Left cardiac atrium (tissue), 4 donors: ENCODE measurements around the gene CORO2A. TPM values are rescaled to one million over a fixed set of nuclear protein-coding genes. Genes with fewer than 3 reads are reported as not detected.
A peak's percentile ranks its signal among the peaks of the same experiment; 100 is the strongest.

Experiments used
- ATAC-seq, 2 donors: fragments of 200-7000 bp; cut with Tn5 transposase; one replicate each; pipeline ENCODE4 v1.9.1; 2020; ENCODE audit warnings: mild to moderate bottlenecking in 2 of 2, moderate library complexity in 2 of 2
- DNase-seq: peaks from one replicate; pipeline ENCODE4 v3.0.0-alpha.2; 2020
- intact Hi-C, 2 donors: fragments of 100-400 bp; cut with DNase I; formaldehyde crosslinking; loops; one replicate each; pipeline versions ENCODE4 v1.14.1 to v1.15.1; 2022 to 2023
- total RNA-seq, 2 donors: library from RNA; stranded (reverse); fragmentation: NEBNext Ultra II Directional; extraction: Animal tissue kit (Norgen Biotek cat#: 25700); gene quantifications; one replicate each; pipeline ENCODE4 v1.2.1, GENCODE V29; 2021
- donor health status: DM: no; HTN: yes; CAD: no.
- donor health status: DM: no; HTN: yes; CAD: no; lungs with severe emphysema.
- donor health status: DM: yes; HTN: yes; CAD: no.
- donor health status: Dilated cardiomyopathy.

CORO2A gene
- total RNA-seq, 2 donors from 2014 or later = 0.60 to 1.4 TPM

DNA sequence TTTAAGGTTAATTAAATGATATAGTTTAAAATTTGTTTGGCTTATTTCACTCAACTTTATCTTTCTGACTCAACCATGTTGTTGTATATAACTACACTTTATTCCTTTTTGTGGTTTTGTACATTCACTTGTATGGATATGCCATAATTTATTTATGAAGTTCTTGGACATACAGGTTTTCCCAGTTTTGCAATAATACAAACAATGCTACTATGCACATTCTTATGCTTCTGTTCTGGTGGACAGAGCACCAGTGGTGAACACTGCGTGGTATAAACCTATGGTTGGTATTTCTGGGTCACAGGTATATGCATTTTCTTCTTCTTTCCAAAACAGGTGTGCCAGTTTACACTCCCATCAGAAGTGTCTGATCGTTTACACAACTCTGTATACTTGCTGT, 37.8 kb downstream of the CORO2A start:
- no peak for DNase-seq
- intact Hi-C loops = no loop called here
- no peak for ATAC-seq

DNA sequence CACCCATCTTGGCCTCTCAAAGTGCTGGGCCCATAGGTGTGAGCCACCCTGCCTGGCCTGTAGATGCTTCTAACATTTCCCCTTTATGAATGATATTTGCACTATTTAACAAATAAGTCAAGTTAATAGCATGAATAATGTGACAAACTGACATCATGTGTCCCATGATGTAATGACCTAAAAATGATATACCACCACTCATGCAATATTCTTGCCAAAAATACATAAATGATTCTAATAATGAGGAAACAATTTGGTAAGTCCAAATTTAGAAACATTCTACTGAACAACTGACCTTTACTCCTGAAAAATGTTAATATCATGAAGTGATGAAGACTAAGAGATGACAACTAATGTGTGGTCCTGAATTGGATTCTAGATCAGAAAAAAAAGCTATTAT, 39.9 kb downstream of the CORO2A start:
- ATAC-seq = no peak
- intact Hi-C loops = no loop called here
- DNase-seq = no peak

DNA sequence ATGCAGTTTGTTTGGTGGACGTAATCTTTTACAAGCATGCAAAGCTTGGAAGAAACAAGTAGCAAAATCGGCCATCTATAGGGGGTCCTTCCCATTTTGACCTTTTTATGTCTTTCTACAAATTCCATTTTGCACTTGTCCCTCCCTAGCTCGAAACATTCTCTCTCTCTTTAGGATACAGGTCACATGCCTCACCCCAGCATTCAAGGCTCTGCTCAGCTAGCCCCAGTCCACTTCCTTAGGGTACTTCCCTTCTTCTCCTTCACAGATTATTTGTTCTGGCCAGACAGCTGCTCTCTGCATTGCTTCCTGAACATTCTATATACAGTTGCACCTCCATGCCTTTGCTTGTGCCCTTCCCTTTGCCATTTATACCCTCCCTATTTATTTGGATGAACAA, 41.7 kb downstream of the CORO2A start:
- intact Hi-C loops = no loop called here
- ATAC-seq = peak in 1 of 2 donors; percentile 49
- DNase-seq = no peak

DNA sequence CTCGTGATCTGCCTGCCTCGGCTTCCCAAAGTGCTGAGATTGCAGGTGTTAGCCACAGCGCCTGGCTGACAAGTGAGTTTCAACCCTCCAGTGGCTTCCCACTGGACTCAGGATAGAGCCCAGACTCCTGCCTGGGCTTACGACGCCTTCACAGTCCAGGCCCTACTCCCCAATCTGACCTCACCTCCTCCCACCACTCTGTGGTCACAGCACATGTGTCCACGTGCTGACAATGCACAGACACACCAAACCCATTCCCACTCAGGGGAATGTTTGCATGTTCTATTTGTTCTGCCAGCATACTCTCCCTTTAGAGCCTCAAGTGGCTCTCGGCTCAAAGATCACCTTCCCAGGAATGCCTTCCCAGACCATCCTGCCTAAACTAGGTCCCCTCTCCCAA, 42.3 kb downstream of the CORO2A start:
- DNase-seq = no peak
- intact Hi-C loops = no loop called here
- peak in 1 of 2 donors; percentile 23 for ATAC-seq

DNA sequence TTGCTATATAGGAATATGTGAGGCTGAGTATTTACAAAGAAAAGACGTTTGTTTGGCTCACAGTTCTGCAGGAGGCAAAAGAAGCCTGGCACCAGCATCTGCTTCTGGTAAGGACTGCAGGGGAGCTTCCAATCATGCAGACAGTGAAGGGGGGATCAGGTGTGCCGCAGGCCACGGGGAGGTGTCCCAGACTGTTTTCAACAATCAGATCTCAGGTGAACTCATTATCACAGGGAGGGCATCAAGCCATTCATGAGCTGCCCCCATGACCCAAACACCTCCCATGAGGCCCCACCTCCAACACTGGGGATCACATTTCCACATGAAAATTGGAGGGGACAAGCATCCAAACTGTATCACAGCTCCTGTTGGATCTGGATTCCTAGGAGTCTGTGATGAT, 43.0 kb downstream of the CORO2A start:
- ATAC-seq (no peak), DNase-seq (no peak)
- intact Hi-C loops = no loop called here

DNA sequence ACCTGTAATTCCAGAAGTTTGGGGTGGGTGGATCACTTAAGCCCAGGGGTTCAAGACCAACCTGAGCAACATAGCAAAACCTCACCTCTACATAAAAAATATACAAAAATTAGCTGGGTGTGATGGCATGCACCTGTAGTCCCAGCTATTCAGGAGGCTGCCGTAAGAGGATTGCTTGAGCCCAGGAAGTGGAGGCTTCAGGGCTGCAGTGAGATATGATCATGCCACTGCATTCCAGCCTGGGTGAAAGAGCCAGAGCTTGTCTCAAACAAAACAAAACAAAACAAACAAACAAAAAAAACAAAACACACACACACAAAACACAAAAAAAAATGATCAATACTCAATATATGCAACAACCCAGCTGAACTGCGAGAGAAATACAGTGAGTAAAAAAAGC, 44.0 kb downstream of the CORO2A start:
- ATAC-seq (no peak), DNase-seq (no peak)
- intact Hi-C loops = no loop called here

DNA sequence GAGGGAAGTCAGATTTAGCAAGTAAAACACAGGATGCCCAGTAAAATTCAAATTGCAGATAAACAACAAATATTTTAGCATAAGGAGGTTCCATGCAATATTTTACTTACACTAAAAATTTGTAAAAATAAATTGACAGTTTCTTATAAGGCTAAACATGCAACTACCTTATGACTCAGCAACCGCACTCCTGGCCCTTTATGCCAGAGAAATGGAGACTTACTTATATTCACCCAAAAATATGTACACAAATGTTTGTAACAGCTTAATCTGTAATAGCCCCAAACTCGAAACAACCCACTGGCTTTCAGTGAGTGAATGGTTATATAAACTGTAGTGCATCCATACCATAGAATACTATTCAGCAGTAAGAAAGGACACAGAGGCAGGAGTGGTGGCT, 44.9 kb downstream of the CORO2A start:
- DNase-seq (no peak), ATAC-seq (no peak)
- intact Hi-C loops = no loop called here

DNA sequence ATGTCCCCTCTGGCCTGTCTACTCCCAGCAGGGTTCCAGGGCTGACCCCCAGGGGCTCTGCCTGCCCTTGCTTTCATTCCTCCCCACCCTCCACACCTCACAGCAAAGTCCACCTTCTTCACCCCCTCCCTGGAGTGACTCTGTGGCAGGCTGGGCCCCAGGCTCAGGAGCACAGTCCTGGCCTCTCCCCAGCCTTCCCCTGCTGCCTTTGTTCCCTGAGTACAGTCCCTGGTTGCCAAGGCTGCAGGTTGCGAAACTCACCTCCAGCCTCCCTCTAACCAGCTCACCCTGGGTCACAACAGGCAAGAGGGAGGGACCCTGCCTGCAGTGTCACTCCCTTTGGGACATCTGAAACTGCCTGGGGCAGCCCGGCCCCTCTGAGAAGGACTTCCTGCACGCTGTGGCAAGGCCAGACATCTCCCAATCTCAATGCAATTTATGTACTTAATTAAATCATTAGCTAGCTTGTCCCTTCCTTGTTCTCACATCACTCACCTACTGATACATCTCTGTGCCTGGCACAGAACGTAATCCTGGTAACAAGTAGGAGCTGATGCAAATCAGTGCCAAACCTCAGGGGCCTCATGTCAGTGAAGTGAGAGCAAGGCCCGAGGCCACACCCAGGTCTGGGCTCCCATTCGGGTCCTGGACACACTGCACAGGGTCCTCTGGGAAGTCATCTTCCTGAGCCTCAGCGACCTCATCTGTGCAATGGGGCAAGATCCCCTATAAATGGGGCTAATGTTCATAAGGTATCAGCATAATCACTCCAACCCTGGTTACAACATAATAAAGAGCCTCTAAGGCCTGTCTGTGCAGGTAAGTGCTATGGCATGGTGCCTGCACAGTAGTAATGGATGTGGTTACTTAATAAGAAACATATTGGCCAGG, 46.1 kb downstream of the CORO2A start:
- no peak for DNase-seq

DNA sequence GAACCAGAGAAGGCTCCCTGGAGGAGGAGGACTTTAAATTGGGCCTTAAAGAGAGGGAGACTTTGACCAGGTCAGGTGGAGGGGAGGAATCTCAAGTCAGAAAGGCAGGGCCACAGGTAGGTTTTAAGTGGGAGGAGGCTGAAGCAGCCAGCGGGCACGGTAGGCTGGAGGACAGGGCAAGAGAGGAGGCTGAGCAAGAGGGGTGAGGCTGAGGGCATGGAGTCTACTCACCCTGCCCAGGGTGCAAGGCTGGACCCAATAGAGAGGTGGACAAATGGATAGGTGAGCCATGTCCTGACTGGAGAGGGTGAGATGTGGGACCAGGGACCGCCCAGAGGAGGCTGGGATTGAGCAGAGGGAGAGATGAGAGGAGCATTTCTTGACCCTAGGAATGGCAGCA, 47.8 kb downstream of the CORO2A start:
- ATAC-seq (no peak), DNase-seq (no peak)
- intact Hi-C loops = no loop called here

More for the DNA sequence above, 46.1 kb downstream of the CORO2A start:
- intact Hi-C loops = no loop called here
- ATAC-seq = peak; percentile 51 to 60

DNA sequence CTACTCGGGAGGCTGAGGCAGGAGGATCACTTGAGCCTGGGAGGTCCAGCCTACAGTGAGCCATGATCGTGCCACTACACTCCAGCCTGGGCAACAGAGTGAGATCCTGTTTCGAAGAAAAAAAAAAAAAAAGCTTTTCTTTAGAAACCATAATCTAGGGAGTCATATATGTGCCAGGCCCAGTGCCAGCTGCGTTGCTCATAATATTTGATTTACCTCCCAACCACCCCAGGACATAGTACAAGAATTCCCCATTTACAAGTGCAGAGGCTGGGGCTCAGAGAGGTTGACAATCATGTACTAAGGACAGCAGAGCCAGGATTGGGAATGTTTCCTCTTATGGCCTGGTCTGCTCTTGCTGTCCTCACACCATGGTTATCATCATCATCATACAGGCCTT, 48.4 kb downstream of the CORO2A start:
- no peak for DNase-seq
- intact Hi-C loops = no loop called here
- ATAC-seq = no peak

DNA sequence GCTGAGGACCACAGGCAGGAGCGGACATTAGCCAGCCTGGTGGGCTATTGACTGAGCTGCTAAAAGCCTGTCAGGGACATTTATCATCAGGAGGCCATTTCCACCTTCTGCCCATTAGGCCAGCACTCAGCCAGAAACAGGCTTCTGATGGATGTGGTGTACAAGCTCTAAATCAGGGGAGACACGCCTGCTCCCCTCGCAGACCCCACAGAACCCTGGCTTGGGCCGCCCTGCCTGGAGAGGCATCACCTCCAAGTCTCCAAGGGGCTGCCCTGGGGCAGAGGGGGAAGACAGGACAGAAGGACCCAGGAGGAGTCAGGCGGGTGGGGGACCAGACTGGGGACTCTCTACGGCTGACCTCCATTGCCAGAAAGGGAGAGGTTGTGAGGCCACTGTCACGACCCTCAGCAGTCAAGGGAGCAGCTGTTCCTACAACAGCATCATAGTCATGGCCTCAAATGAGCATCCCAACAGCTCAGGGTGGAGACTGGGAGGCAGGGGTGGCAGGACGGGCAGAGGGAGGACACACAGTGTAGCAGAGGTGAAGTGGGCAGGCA, 49.4 kb downstream of the CORO2A start:
- DNase-seq = no peak
- no peak for ATAC-seq
- intact Hi-C loops = no loop called here

DNA sequence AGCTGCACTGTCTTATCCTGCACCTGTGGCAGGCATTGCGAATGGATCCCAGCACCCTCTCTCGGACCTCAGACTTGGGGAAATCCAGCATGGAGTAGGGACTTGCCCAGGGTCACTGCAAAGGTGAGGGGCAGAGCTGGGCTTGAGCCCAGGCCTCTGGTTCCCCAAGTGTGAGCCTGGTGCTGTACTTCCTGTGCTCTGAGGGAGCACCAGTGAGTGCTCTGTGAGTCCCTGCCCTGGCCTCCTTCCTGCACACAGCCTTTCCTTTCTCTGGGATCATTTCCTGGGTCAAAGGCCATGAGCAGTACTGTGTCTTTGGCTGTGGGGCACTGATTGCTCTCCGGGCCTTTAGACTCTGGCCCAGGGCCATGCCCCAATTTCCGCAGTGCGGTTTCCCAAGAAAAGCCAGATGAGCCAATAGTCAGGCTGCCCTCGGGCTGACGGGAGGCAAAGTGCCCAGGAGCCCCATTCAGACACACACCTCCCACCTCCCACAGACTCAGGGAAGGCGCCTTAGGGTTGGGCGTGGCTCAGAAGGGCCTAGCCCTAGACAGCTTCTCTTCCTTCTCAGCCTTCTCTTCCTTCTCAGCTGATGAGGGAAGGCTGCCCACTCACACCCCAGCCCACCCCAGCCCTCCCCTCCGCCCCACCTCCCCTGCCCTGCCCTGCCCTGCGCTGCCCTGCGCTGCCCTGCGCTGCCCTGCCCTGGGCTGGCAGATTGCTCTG, 50.1 kb downstream of the CORO2A start:
- intact Hi-C loops = no loop called here
- ATAC-seq (peak in 1 of 2 donors; percentile 77), DNase-seq (no peak)

DNA sequence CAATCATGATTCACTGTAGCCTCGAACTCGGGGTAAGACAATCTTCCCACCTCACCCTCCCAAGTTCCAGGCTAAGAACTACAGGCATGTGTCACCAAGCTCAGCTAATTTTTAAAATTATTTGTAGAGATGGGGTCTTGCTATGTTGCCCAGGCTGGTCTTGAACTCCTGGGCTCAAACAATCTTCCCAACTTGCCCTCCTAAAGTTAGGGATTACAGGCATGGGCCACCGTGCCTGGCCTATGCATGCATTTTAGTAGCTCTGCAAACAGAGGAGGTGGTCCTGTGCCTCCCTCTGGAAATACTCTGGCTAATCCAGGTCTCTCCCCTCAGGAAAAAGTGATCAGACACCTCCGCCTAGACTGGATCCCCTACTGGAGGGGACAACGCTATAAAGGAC, 51.9 kb downstream of the CORO2A start:
- ATAC-seq (no peak), DNase-seq (no peak)
- intact Hi-C loops = no loop called here

DNA sequence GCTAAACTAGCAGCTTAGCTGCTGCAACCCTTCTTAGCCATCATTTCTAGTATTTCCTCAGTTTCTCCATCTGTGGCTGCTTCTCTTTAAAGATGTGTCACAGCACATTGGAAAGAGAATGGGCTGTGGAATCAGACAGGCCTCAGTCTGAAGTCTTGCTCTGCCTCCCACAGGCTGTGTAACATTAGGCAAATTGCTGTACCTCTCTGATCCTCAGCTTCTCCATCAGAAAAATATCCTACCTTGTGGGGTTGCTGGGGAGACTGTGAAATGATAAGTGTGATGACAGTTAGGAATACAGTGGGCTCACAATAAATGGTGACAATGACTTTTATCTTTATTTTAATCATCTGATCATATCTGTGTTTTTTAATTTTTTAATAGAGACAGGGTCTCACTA, 55.9 kb downstream of the CORO2A start:
- DNase-seq = no peak
- intact Hi-C loops = loop anchor here in 1 of 2 donors (10.0 kb wide), 1 partner anchor 52 kb away; no protein-coding TSS in a partner anchor

DNA sequence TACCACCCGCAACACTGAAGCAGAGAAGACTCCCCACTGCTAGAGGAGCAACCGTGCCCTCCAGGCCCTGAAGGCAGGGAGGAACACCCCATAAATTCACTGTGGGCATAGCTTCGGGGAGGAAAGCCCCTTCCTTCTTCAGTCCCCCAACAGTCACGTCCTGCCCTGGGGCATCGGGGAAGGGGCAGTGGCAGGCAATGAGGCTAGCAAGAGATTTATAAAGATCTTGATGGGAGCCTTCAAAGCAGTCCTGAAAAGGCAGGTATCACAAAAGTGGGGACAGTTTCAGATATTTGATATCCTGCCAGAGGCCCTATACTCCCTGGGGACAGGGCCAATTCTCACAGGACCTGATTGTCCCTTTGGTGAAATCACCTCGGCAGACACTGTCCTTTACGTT, 56.5 kb downstream of the CORO2A start:
- no peak for ATAC-seq
- DNase-seq = no peak
- intact Hi-C loops = loop anchor here in 1 of 2 donors (10.0 kb wide), 1 partner anchor 51 kb away; no protein-coding TSS in a partner anchor

More for the DNA sequence above, 55.9 kb downstream of the CORO2A start:
- no peak for ATAC-seq

DNA sequence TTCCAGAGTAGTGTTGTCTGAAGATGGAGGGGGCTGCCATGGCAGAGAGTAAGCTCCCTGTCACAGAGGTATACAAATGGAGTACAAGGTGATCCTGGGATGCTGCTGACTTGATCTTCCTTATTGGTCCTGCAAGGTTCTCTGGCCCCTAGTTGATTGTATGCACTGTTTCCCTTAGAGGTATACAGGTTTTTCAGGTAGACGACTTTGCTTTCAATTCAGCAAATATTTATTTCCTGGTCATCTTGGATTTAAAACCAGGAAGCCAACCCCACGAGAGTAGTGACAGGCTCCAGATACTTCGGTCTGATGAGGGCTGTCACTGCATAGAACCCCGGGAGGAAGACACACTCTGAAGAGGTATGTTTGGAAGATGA, 56.9 kb downstream of the CORO2A start:
- DNase-seq = no peak
- ATAC-seq = no peak
- intact Hi-C loops = loop anchor here in 1 of 2 donors (10.0 kb wide), 1 partner anchor 51 kb away; no protein-coding TSS in a partner anchor

DNA sequence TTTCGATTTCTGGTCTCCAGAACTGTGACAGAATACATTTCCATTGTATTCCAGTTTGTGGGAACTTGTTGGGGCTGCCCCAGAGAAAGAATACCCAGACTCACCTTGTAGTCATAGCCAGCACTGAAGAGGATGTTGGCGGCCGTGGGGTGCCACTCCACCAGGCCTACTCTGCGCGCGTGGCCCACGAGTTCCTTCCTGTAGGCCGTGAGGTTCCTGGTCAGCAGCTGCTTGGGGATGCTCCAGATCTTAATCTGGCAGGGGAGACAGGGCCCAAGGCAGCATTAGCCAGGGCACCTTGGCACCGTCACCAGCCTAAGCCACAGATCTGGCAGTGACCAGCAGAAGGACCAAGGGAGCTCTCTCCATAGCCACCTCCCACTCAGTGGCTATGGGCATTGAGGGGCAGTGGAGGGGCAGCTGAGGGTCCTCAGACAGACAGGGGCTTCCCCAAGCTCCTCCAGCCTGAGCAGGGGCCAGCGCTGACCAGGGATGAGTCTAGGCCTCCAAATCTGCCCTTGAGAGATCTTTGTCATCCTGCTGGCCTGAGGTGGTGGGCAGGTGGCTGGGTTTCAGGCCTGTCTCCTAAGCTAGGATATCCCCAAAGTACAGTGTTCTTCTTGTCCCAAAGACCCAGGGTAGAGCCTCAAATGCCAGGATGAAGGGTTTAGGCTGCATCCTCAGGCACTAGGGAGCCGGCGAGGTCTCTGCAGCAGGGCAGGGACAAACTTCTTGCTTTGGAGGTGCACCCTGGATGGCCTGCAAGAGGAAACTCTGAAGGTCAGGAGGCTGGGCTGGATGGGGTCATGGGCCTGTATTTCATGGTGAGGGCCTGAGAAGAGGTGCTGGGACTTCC, 57.5 kb downstream of the CORO2A start:
- no peak for DNase-seq
- intact Hi-C loops = loop anchor here in 1 of 2 donors (10.0 kb wide), 1 partner anchor 50 kb away; no protein-coding TSS in a partner anchor
- ATAC-seq = no peak

DNA sequence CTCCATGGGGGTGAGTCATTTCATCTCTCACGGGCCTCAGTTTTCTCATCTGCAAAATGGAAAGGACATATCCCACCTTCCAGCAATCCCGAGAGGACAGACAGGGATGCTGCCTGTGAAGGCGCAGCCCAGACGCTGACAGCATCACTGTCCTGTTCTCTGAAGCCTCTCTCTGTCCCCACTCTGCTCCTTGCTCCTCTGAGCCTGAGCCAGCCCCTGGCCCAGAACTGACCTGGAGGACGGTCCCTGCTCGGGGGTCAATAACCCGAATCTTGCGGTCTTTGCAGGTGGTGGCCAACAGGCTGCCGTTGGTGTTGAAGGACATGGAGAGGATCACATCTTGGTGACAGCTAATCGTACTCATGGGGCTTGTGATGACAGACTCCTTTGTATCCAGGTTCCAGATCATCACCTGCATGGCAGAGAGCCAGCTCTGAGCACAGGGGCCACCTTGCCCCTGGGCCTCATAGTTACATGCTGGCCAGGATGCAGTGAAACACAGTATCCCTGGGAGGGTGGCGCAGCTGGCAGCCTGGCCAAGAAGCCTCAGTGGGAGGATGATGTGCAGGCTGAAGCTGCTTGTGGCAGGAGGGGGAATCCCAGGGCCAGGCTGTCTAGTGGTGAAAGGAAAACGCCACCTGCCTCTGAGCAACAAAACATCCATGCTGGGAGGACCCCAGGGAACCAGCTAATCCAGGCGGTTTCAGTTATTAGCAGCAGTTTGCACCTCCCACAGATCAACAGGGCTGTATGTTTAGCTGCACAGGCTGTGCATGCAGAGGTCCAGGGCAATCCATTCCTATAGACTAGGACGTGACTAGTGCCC, 59.4 kb downstream of the CORO2A start:
- intact Hi-C loops = loop anchor here in 1 of 2 donors (10.0 kb wide), 1 partner anchor 48 kb away; no protein-coding TSS in a partner anchor
- DNase-seq = no peak
- no peak for ATAC-seq
